NCI-H1436 (cell line): ENCODE results near the gene GABBR2.
"Not testable (repeated sequence)": the region's sequence is repeated elsewhere in the genome, so short reads cannot be mapped to it uniquely, and the experiment has no call there.

ENCODE experiments used
- DNase-seq: peaks from one replicate; lab custom pipeline; 2025; lab: John Stamatoyannopoulos, UW

Gene GABBR2

DNA sequence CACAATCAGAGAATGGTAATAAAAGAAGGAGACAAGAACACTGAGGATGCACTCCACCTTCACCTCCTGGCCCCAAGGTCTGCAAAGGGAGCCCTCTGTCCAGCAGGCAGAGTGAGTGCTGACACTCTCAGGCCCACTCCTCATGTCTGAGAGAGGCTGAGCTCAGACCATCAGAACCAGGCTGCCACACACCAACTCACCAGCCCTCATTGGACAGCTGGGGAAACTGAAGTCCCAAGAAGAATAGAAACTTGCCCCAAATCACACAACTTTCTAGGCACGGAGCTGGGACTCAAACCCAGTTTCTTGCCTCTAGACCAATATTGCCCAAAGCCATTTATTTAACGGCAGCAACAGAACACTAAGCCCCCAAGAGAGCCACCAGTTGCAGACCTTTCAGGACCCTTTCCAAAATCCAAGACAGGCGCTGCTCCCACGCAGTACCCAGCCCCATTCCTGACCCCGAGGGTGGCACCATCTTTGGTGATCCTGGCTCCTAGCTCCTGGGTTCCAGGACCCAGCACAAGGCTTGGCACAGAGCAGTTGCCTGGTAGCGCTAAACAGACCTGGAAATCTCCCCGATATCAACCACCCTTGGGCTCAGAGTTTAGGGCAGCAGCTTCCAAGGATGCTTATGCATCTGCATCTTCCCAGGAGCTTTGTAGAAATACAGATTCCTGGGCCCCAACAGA, 192.4 kb downstream of the GABBR2 start:
- DNase-seq: no peak

- no peak for DNase-seq
Observed at GRCh38 chr9:98515506-98516204, 193.1 kb downstream of the GABBR2 start.

GRCh38 chr9:98514841-98515240, 193.9 kb downstream of the GABBR2 start:
- DNase-seq: no peak

GRCh38 chr9:98508217-98508919, 200.4 kb downstream of the GABBR2 start:
- DNase-seq: not testable (repeated sequence)

DNA sequence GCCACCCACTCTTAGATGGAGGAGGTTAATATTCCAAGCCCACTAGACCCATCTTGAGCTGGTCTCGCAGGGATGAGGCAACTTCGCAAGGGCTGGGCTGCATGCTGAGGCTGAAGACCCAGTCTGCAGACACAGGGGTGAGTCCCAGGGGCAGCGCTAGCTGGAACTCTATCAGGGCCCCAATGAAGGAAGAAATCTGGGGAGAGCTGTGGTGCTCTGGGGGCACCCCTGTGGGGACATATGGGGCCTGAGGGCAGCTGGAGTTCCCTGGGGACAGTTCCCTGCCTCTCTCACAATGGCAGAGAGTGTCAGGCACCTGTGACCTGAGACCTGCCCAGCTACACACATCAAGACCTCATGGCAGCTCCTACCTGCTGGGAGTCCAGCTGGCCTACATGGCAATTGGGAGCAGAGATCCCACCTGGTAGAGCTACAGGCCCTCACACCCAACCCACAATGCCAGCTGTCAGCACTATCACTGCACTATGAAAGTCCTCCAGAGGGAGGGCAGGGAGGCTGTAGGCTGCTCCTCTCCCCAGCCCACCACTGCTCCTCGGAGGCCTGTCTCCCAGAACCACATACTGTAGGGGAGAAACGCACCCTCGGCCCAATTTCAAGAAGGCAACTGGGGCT, 202.2 kb downstream of the GABBR2 start:
- DNase-seq: no peak

- DNase-seq: peak; percentile 48
Observed at GRCh38 chr9:98504298-98505282, 204.1 kb downstream of the GABBR2 start.

DNA sequence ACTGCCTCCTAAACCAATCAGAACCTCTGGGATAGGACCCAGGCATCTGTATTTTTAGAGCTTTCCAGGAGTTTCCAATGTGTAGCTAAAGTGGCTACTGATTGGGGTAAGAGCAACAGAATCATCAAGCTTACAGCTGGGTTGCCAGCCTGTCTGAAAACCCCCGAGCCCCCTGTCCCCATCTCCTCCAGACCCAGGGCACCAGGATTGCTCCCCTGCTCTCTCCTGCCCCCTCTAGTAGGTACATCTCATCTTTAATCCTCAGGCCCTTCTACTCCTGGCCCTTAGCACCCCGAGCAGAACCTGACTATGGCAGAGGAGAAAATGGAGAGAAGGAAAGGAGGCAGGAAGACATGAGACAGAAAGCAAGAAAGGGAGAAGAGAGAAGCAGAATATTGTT, 204.9 kb downstream of the GABBR2 start:
- DNase-seq: no peak

DNA sequence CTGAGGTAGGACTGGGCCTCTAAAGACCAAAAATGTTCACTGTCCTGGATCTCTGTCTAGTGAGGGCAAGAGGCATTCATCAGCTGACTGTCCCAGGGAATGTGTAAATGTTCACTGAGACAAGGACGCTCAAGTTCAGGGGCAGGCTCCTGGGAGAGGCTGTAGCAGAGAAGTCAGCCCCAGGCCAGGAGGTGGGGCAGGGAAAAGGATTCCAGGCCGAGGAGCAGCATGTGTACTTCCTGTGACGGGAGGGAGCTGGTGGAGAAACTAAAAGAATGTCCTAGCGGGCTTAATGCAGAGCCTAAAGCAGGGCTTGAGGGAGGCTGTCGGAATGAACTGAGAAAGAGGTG, 205.8 kb downstream of the GABBR2 start:
- DNase-seq: no peak

- no peak for DNase-seq
Observed at GRCh38 chr9:98502311-98502975, 206.3 kb downstream of the GABBR2 start.

GRCh38 chr9:98501819-98502218, 206.9 kb downstream of the GABBR2 start:
- no peak for DNase-seq

GRCh38 chr9:98501259-98501658, 207.5 kb downstream of the GABBR2 start:
- DNase-seq: not testable (repeated sequence)

DNA sequence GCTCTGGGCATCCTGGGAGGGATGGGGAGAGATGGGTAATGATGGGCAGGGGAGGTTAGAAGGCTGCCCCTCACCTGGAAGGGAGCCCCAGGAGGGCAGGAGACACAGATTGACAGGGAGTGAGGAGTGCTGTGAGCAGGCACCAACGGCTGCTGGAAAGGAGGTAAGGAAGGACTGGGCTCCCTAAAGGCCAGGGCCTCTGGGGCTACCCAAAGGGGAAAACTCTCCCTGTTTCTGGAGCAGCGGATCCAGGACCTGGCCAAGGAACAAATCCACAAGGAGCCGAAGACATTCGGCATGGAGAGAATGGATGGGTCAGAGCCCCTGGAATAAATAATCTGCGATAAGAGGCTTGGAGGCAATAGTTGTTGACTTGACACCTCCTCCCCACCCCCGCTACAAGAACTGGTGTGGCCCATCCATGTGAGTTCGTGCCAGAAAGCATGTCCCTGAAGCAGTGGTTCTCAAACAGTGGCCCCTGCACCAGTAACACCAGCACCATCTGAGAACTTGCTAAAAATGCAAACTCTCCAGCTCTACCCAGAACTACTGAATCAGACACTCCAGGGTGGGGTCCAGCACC, 208.3 kb downstream of the GABBR2 start:
- no peak for DNase-seq

DNA sequence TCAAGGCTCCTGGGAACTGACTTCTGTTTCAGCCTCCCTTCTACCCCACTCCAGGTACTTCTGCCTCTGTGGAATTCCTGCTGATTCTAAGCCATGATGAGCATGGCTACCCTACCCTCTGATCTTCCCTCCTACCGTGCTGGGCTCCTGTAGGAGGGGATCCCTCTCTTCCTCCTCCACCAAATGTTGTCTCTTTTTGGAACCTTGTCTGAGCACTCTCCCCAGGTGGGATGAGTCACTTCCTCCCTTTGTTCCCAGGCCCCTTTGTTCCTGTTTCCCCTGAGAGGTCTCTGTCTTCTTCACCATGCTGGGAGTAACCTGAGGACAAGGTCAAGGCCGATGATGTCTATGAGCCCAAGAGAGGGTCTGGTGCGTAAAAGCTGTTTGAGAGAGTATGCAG, 213.2 kb downstream of the GABBR2 start:
- DNase-seq: no peak

DNA sequence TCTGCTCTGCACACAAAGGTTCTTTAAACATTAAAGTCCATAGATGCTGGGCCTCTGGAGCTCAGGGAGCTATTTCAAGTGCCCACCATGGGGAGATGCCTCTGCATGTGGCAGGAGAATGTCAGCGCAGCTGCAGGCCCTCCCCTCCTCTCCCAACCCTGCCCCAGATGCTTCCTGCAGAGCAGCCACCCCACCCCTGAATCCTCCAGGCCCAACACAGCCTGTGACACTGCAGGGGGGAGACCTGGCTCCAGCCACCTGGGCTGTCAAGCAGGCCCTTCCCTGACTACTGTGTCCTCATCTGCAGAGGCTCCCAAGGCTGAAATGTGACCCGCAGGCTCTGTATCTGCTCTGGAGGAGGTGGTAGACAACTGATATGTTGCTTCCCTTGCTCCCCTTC, 213.9 kb downstream of the GABBR2 start:
- no peak for DNase-seq

DNA sequence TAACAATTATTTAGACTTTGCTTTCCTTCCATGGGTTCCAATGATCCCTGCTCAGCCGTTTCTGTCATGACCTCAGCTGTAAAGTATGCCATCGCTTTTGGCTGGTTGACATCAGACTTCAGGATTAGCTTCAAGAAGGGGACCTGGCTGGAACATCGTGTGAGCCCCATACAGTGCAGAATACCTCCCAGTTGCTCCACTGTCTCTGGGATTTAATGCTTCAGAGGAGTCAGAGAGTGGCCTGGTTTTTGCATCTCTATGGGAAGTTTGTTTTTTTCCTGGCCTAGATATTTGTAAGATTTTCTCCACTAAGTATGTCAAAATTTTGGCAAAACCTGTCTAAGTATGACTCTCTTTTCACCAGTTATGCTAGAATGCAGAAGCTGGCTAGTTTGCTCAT, 216.9 kb downstream of the GABBR2 start:
- no peak for DNase-seq

DNA sequence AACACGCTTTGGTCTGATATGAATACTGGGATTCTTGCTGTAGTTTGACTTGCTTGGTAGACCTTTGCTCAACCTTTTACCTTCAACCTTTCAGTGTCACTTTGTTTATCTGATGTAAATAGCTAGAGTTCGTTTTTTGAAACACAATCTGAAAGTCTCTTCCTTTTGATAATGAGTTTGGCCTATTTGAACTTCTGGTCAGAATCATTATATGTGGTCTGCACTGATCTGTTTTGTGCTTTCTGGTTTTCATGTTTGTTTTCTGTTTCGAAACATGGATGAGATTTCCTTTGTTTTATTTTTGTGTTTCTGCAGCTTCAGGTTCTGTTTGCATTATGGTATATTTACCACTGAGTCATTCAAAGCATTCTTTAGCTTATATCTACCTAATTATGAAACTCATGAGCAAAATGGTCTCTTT, 217.5 kb downstream of the GABBR2 start:
- DNase-seq: no peak

DNA sequence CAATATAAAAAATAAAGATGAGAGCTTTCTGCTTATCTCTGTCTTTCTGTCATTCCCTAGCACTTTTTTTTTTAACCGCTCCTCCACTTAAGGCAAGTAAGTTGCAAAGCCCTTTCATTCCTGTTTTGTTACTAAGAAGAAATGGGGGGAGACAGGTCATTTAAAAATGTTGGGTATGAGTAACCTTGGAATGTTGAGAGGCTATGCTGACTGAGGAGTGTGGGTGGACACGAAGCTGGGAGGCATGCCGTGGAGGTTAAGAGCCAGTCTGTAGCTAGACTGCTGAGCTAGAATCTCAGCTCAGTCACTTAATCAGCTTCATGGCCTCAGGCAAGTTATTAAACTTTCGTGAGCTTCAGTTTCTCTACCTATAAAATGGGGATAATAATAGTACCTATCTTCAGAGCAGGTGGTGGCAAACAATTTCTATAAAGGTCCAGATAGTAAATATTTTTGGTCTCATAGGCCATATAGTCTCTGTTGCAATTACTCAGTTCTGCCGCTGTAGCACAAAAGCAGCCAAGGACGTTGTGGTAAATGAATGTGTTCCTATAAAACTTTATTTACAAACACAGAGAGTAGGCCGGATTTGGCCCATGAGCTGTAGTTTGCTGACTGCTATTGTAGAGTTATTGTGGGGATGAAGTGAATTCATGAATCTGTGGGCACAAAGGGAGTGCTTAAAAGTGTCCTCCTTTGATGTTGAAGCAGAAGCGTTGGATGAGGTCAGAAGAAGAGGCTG, 220.0 kb downstream of the GABBR2 start:
- DNase-seq: no peak

- DNase-seq: no peak
Observed at GRCh38 chr9:98485706-98486105, 223.0 kb downstream of the GABBR2 start.

DNA sequence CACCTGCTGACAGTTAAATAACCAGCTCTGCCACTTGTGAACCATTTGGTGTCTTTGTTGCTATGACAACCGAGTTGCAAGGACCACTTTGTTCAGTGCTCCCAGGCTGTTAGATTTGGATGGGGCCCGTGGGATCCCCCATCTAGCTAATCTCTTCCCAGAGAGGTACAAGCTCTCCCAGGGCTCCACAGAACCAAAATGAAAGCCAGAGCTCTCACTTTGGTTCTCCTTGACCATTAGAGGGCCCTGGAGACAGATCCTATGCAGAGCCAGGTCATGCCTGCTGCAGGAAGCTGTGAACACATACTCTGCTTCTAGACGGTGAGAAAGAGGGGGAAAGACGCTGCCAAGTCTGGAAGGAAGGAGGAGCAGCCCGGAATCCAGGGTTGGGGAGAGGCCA, 224.6 kb downstream of the GABBR2 start:
- DNase-seq: no peak

- DNase-seq: no peak
Observed at GRCh38 chr9:98482226-98482625, 226.5 kb downstream of the GABBR2 start.
